HEK293T (cell line): ENCODE measurements around the gene OPA3.

Experiments used
- BHLHE40 ChIP-seq: fragments of 450-650 bp; IDR thresholded peaks from 2 replicates; pipeline ENCODE4 v1.6.1; 2016; ENCODE audit warnings: mild to moderate bottlenecking, moderate library complexity, borderline replicate concordance
- FOXA1 ChIP-seq: fragments of 450-650 bp; IDR thresholded peaks from 2 replicates; pipeline ENCODE4 v1.6.1; 2016; ENCODE audit warnings: mild to moderate bottlenecking
- FOXK2 ChIP-seq: fragments of 450-650 bp; IDR thresholded peaks from 2 replicates; pipeline ENCODE4 v1.6.1; 2016; ENCODE audit warnings: mild to moderate bottlenecking
- HDGF ChIP-seq: fragments of 450-650 bp; IDR thresholded peaks from 2 replicates; pipeline ENCODE4 v1.6.1; 2017; ENCODE audit warnings: antibody characterized with exemption, borderline replicate concordance
- NFRKB ChIP-seq: fragments of 450-650 bp; IDR thresholded peaks from 2 replicates; pipeline ENCODE4 v1.6.1; 2016; ENCODE audit warnings: mild to moderate bottlenecking, moderate library complexity
- SUZ12 ChIP-seq: fragments of 450-650 bp; IDR thresholded peaks from 2 replicates; pipeline ENCODE4 v1.6.1; 2016; ENCODE audit warnings: mild to moderate bottlenecking
- TARDBP ChIP-seq: fragments of 450-650 bp; IDR thresholded peaks from 2 replicates; pipeline ENCODE4 v1.6.1; 2016

GRCh38 chr19:45492137-45492626 lies 92.4 kb downstream of the OPA3 start:
- no peak for TF ChIP-seq TARDBP
- TF ChIP-seq SUZ12 = no peak
- no peak for TF ChIP-seq FOXA1
- TF ChIP-seq FOXK2 = no peak
- no peak for TF ChIP-seq HDGF
- TF ChIP-seq NFRKB = no peak
- TF ChIP-seq BHLHE40 = no peak
